IMR-90 (cell line): ENCODE results near the gene UBQLN1. TPM values are rescaled to one million over a fixed set of nuclear protein-coding genes. Genes with fewer than 3 reads are reported as not detected.

Source experiments
- ATAC-seq: fragments of 200-7000 bp; cut with Tn5 transposase; 2 replicates; pipeline ENCODE4 v1.9.1; 2020; ENCODE audit warnings: low read depth, mild to moderate bottlenecking, moderate library complexity
- BruUV-seq: library from RNA; stranded (reverse); fragments of 400-500 nt; replicated peaks from 2 replicates; lab custom pipeline; 2021; lab: Mats Ljungman, UMichigan
- CTCF ChIA-PET: fragments of 300-600 bp; formaldehyde crosslinking; extraction: SDS; loops from one replicate; lab custom pipeline; 2021; ENCODE audit warnings: antibody characterized with exemption; lab: Yijun Ruan, JAX
- POLR2A ChIA-PET: fragments of 300-600 bp; sonication (Branson Sonifier 250); formaldehyde crosslinking; loops from one replicate; lab custom pipeline; 2022; ENCODE audit warnings: antibody characterized with exemption; ENCODE audit not compliant: unreplicated experiment; lab: Charles Lee
- DNase-seq: peaks from one replicate; pipeline ENCODE4 v3.0.0; 2013
- H2AFZ ChIP-seq: replicated peaks from 2 replicates; pipeline ENCODE3; 2013; ENCODE audit warnings: low read length, mild to moderate bottlenecking; ENCODE audit not compliant: poor library complexity
- H2AK5ac ChIP-seq: 2 replicates; pipeline ENCODE4 v1.6.1; 2013; ENCODE audit warnings: low read depth, low read length, inconsistent platforms
- H2AK9ac ChIP-seq: replicated peaks from 2 replicates; pipeline ENCODE3; 2013; ENCODE audit warnings: mild to moderate bottlenecking, low read depth, low read length, moderate library complexity; ENCODE audit not compliant: poor library complexity
- H2BK120ac ChIP-seq: 2 replicates; pipeline ENCODE4 v1.6.1; 2013; ENCODE audit warnings: low read depth, low read length, inconsistent platforms
- H2BK15ac ChIP-seq: 3 replicates; pipeline ENCODE4 v1.6.1; 2013; ENCODE audit warnings: low read depth, low read length, inconsistent platforms
- H2BK20ac ChIP-seq: 2 replicates; pipeline ENCODE4 v1.6.1; 2013; ENCODE audit warnings: low read depth, mild to moderate bottlenecking, inconsistent platforms, low read length, moderate library complexity
- H2BK5ac ChIP-seq: 2 replicates; pipeline ENCODE4 v1.6.1; 2013; ENCODE audit warnings: mild to moderate bottlenecking, low read depth, low read length, inconsistent platforms; ENCODE audit not compliant: poor library complexity, severe bottlenecking
- H3K14ac ChIP-seq: replicated peaks from 2 replicates; pipeline ENCODE4 v1.6.1; 2013; ENCODE audit warnings: low read depth, low read length, inconsistent platforms
- H3K18ac ChIP-seq: 2 replicates; pipeline ENCODE4 v1.6.1; 2013; ENCODE audit warnings: low read depth, low read length, control low read depth
- H3K23ac ChIP-seq: 2 replicates; pipeline ENCODE4 v1.6.1; 2013; ENCODE audit warnings: low read depth, low read length, inconsistent platforms
- H3K27ac ChIP-seq: 2 replicates; pipeline ENCODE4 v1.5.1; 2013; ENCODE audit warnings: mild to moderate bottlenecking, control low read depth, low read length; ENCODE audit not compliant: insufficient read depth
- H3K27me3 ChIP-seq: 2 replicates; pipeline ENCODE4 v1.6.1; 2013; ENCODE audit warnings: low read length; ENCODE audit not compliant: control insufficient read depth, insufficient read depth
- H3K36me3 ChIP-seq: 2 replicates; pipeline ENCODE4 v1.6.1; 2013; ENCODE audit warnings: low read length, mixed read lengths; ENCODE audit not compliant: control insufficient read depth, insufficient read depth
- H3K4ac ChIP-seq: 2 replicates; pipeline ENCODE4 v1.6.1; 2013; ENCODE audit warnings: low read depth, low read length, inconsistent platforms
- H3K4me1 ChIP-seq: 2 replicates; pipeline ENCODE4 v1.6.1; 2013; ENCODE audit warnings: low read length, mixed read lengths; ENCODE audit not compliant: control insufficient read depth, insufficient read depth
- H3K4me2 ChIP-seq: 2 replicates; pipeline ENCODE4 v1.6.1; 2013; ENCODE audit warnings: low read depth, mild to moderate bottlenecking, control low read depth, low read length, moderate library complexity
- H3K4me3 ChIP-seq: 2 replicates; pipeline ENCODE4 v1.5.1; 2013; ENCODE audit warnings: low read depth, mild to moderate bottlenecking, control low read depth, low read length, moderate library complexity; ENCODE audit not compliant: insufficient read depth
- H3K56ac ChIP-seq: 2 replicates; pipeline ENCODE4 v1.6.1; 2013; ENCODE audit warnings: low read length, inconsistent platforms; ENCODE audit not compliant: insufficient read depth; ENCODE audit errors: extremely low read depth
- H3K79me1 ChIP-seq, 2 experiments: 2 replicates each; pipeline ENCODE4 v1.6.1; 2013; ENCODE audit warnings: low read length in 2 of 2, inconsistent platforms in 1 of 2, low read depth in 1 of 2
- H3K9ac ChIP-seq: 2 replicates; pipeline ENCODE4 v1.6.1; 2013; ENCODE audit warnings: low read depth, low read length, control low read depth
- H3K9me1 ChIP-seq: 2 replicates; pipeline ENCODE4 v1.6.1; 2013; ENCODE audit warnings: low read length, inconsistent platforms; ENCODE audit not compliant: insufficient read depth
- H3K9me3 ChIP-seq: 2 replicates; pipeline ENCODE4 v1.6.1; 2013; ENCODE audit warnings: low read length; ENCODE audit not compliant: control insufficient read depth, insufficient read depth
- H4K20me1 ChIP-seq: 2 replicates; pipeline ENCODE4 v1.6.1; 2013; ENCODE audit warnings: low read length, inconsistent platforms; ENCODE audit not compliant: insufficient read depth
- H4K5ac ChIP-seq: 2 replicates; pipeline ENCODE4 v1.6.1; 2013; ENCODE audit warnings: mild to moderate bottlenecking, low read depth, low read length, control low read depth
- H4K8ac ChIP-seq, 2 experiments: 2 replicates each; pipeline ENCODE4 v1.6.1; 2013; ENCODE audit warnings: low read depth in 2 of 2, low read length in 2 of 2, control low read depth in 1 of 2, inconsistent platforms in 1 of 2
- H4K91ac ChIP-seq: 2 replicates; pipeline ENCODE4 v1.6.1; 2013; ENCODE audit warnings: low read depth, low read length, inconsistent platforms; ENCODE audit not compliant: insufficient read depth
- CEBPB ChIP-seq: IDR thresholded peaks from 2 replicates; pipeline ENCODE4 v1.6.1; 2012; ENCODE audit warnings: low read depth, low read length, improper control_type of control experiment
- FOS ChIP-seq: fragments of 150-350 bp; IDR thresholded peaks from 2 replicates; pipeline ENCODE4 v1.6.1; 2016; ENCODE audit warnings: low read depth, low read length
- MXI1 ChIP-seq: IDR thresholded peaks from 2 replicates; pipeline ENCODE4 v1.6.1; 2012; ENCODE audit warnings: low read depth, mild to moderate bottlenecking, low read length, moderate library complexity, borderline replicate concordance
- POLR2A ChIP-seq: IDR thresholded peaks from 2 replicates; pipeline ENCODE4 v1.6.1; 2012; ENCODE audit warnings: mild to moderate bottlenecking, low read depth, low read length
- RFX5 ChIP-seq: IDR thresholded peaks from 2 replicates; pipeline ENCODE4 v1.8.0; 2012; ENCODE audit warnings: low read depth, mild to moderate bottlenecking, low read length, moderate library complexity
- WGBS, 2 experiments: methylation state at CpG; one replicate each; pipeline versions ENCODE4 v1.1.5 to v1.1.7; 2013; ENCODE audit warnings: missing lambda C conversion rate in 2 of 2; ENCODE audit not compliant: insufficient read length in 1 of 2; ENCODE audit errors: extremely low coverage in 2 of 2; 5-methylcytosine and 5-hydroxymethylcytosine counted together
- dilution Hi-C: fragments of 300-500 bp; cut with HindIII; formaldehyde crosslinking; loops from one replicate; pipeline ENCODE4 v1.14.3; 2018; ENCODE audit warnings: low sequenced_read_pairs; ENCODE audit not compliant: unreplicated experiment
- in situ Hi-C: fragments of 300-500 bp; cut with MboI; formaldehyde crosslinking; loops from 3 replicates; pipeline ENCODE4 v1.14.3; 2019; ENCODE audit warnings: low sequenced_read_pairs, inconsistent platforms, mixed read lengths
- intact Hi-C: fragments of 100-400 bp; cut with micrococcal nuclease; formaldehyde crosslinking; loops from 2 replicates; pipeline ENCODE4 v1.10.0; 2022
- polyA plus RNA-seq, 3 experiments: library from polyadenylated mRNA; depleted of rRNA; stranded (reverse); fragments of >200 nt; gene quantifications; 2 replicates each; pipeline ENCODE4 v1.2.3, GENCODE V29; 2012; ENCODE audit warnings: low replicate concordance in 1 of 3
- total RNA-seq: library from RNA; depleted of rRNA; stranded (reverse); fragments of >200 nt; gene quantifications from 2 replicates; pipeline ENCODE4 v1.2.3, GENCODE V29; 2012

Gene UBQLN1
- total and polyA plus RNA-seq, 2 of the 4 experiments (the other 2 are of a cell fraction), result 74.3 to 164 TPM

- no peak overlapping the region for H2BK20ac ChIP-seq
- H3K23ac ChIP-seq, result no peak overlapping the region
- no TSS peak for BruUV-seq
- H2AK5ac ChIP-seq, result no peak overlapping the region
- ChIA-PET POLR2A (no interaction called here), CTCF (no interaction called here)
- peaks cover 16 to 39% of the 10 kb centered on the region in 2 experiments; a peak in 3 of 4 replicates for H3K79me1 ChIP-seq
- H4K20me1 ChIP-seq, result peaks cover 58% of the 10 kb centered on the region
- intact Hi-C loops (no loop called here), in situ Hi-C loops (no loop called here), dilution Hi-C loops (no loop called here)
- H3K4me1 ChIP-seq, result peaks cover 4% of the 10 kb centered on the region; the same call in 1 of the 2 replicates
- H3K36me3 ChIP-seq, result peaks cover 20% of the 10 kb centered on the region
- no peak overlapping the region for H2BK5ac ChIP-seq
- H3K9me1 ChIP-seq, result no peaks in the 10 kb centered on the region; the same call in 1 of the 2 replicates
- H3K27me3 ChIP-seq, result no peaks in the 10 kb centered on the region
- H4K91ac ChIP-seq, result no peak overlapping the region
- H3K4me3 ChIP-seq, result no peak overlapping the region
- no CpG with 5 or more reads among the region's 2 CpGs for WGBS, 2 experiments
- no peak overlapping the region for H3K56ac ChIP-seq
- ATAC-seq (no peak; the same call in 1 of the 2 replicates), DNase-seq (no peak)
- H3K14ac ChIP-seq, result no peak overlapping the region
- H4K8ac ChIP-seq, result no peak overlapping the region
- H3K27ac ChIP-seq, result no peak overlapping the region
- H2AK9ac ChIP-seq, result no peak overlapping the region
- H3K9me3 ChIP-seq, result no peaks in the 10 kb centered on the region
- H3K4me2 ChIP-seq, result no peak overlapping the region
- H4K5ac ChIP-seq, result no peak overlapping the region
- H3K9ac ChIP-seq, result no peak overlapping the region
- H2BK15ac ChIP-seq, result no peak overlapping the region
- TF ChIP-seq FOS (no peak), POLR2A (no peak), RFX5 (no peak), MXI1 (no peak), CEBPB (no peak)
- no peak overlapping the region for H3K4ac ChIP-seq
- no peak overlapping the region for H3K18ac ChIP-seq
- H2BK120ac ChIP-seq, result no peak overlapping the region
- no peak overlapping the region for H2AFZ ChIP-seq
Observed at GRCh38 chr9:83681490-83681889, 26.3 kb downstream of the UBQLN1 start.
